Stimulated activated CD4-positive, alpha-beta T cell treated with anti-CD3 and anti-CD28 coated beads, Interleukin-1b, Interleukin-23, amount 100 ng/mL, for 1 hour (primary cell): ENCODE measurements around the gene ATP5PD.
"Not testable (repeated sequence)": the region's sequence is repeated elsewhere in the genome, so short reads cannot be mapped to it uniquely, and the experiment has no call there.

ENCODE experiments used
- DNase-seq, 2 donors: peaks; one replicate each; pipeline ENCODE4 v3.0.0-alpha.2; 2020; ENCODE audit warnings: low read depth in 2 of 2

Gene ATP5PD

DNA sequence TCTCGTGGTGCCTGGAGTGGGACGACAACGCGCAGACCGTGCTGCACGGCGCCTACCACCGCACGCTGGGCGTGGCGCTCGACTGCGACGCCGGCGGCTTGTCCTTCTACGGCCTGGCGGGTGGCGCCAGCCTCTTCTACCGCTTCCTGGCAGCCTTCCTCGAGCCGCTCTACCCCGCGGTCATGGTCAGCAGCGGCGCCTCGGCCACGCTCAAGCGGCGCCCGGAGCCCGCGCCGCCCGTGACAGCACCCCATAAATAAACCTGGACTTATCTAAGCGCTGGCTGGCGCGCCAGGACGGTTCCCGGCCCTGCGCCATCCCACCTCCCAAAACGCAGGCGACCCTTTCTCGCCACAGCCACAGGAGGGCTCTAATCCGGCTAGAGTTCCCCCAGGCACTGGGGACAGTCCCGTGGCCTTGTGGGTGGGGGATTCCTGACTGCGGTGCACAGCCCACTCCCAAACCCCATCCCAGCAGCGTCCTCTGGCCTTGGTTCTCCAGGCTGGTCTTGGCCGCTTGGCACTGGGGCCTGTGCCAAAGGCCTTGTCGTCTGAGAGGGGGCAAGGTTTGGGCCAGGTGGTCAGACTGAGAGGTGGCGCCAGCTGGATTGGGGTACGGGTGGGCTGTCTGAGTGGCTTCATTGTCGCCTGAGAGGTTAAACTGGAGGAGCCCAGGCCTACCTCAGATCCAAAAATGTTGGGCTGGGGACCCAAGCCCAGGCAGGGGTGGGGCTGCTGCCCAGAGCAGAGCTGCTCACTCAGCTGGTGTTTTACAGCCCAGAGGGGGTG lies 30.9 kb upstream of the ATP5PD start:
- peak in 1 of 2 donors; percentile 14 for DNase-seq

DNA sequence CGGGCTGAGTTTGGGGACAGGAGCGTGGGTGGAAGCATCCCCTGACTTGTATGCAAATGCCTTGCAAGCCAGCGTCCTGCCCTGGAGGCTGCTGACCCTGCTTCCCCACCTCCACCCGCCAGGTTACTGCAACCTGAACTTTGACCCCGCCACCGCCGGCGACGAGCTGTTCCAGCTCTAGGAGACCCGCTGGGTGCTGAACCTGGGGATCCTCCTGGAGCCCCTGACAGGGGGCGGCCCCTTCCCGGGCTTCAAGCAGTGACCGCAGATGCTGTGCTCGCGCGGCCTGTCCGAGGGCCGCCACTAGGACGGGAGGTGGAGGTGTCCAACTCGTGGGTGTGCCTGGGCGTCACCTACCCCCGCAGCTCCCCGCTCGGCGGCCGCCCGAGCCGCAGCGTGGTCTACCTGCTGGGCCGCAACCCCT lies 30.3 kb upstream of the ATP5PD start:
- DNase-seq = no peak

DNA sequence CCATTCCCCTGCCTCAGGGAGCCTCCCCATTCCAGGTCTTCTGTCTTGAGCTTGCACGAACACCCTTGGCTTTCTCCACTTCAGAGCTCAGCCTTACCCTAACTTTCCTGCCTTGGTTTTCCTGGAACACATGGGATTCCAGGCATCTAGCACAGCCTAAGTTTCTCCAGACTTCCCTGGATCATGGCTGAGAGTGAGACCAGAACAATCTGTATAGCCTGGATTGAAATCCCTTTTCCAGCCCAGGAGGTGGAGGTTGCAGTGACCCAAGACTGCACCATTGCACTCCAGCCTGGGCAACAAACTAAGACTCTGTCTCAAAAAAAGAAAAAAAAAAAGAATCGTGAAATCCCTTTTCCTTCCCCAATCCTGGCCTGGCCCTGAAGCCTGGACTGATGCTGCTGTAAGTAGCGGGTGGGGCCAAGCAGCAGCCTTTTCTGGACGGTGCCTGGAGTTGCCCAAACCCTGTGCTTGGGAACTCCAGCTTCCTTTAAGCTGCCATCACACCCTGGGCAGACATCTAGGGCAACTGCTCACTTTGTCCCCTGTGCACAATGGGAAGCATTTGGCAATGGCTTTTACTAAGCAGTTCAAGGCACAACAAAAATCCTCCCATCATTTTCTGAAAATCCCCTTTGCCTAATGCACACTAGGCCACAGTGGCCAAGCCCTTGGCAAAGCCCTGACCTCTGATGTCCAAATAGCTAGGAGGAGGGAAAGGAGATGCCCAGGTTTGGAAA lies 29.0 kb upstream of the ATP5PD start:
- no peak for DNase-seq

DNA sequence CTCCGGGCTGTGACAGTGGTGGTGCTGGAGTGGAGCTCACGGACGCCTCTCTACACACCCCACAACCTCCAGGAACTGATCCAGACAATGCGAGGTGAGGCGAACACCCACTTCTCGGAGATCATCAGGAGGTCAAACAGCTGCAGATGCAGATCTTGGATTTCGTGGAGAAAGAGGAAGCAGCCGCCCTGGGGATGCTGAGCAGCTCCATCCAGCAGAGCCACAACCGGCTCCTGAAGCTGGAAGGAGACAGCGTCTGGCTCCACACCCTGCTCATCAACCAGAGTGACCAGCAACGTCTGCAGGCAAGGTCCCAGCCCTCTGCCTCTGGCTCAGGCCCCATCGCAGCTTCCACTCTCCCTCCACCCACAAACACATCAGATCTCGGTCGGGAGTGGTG lies 27.8 kb upstream of the ATP5PD start:
- no peak for DNase-seq

DNA sequence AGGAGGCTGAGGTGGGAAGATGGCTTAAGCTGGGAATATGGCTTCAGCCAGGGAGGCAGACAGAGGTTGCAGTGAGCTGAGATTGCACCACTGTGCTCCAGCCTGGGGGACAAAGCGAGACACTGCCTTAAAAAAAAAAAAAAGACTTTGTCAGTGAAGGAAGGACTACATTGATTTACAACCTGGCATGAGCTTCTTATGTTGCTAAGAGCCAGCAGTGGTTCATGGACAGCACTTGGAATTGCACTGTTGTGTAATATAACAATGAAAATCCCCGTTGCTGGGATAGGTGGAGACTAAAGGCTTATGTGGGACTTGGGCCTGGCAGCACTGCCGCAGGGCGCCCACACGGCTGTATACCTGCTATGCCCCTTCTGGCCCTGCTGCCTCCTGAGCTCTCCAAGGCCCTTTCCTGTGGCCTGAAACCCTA lies 26.9 kb upstream of the ATP5PD start:
- DNase-seq = no peak

DNA sequence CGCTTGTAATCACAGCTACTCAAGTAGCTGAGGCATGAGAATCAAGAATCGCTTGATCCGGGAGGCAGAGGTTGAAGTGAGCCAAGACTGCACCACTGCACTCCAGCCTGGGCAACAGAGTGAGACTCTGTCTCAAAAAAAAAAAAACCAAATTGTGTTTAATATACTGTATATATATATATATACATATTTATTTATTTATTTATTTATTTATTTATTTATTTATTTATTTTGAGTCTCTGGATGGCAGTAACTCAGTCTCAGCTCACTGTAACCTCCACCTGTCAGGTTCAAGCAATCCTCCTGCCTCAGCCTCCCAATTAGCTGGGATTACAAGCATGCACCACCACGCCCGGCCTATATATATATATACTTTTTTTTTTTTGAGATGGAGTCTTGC lies 26.1 kb upstream of the ATP5PD start:
- DNase-seq = not testable (repeated sequence)

DNA sequence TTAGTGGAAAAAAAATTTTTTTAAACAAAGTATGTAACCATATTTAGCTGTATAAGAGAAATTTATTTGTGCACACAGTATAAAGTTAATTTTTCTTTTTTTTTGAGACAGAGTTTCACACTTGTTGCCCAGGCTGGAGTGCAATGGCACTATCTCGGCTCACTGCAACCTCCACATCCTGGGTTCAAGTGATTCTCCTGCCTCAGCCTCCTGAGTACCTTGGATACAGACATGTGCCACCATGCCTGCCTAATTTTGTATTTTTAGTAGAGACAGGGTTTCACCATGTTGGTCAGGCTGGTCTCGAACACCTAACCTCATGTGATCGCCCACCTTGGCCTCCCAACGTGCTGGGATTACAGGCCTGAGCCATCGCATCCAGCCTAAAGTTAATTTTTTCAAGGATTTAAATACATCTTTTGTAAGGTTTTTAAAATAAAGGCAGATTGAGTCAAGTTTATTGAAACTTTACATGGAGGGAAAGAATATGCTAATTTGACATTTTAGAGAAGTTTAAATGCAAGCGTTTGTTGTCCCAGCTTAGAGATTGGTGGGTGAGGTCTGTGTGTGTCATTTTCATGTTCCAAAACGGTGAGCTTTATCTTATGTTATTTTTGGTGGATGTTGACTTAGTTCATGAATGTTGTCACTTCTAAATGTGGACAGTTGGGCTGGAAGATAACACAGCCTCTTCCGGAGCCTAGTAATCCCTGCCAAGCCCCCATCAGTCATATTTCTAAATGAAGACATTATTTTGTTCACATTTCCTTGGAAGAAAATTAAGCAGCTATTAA lies 24.9 kb upstream of the ATP5PD start:
- not testable (repeated sequence) for DNase-seq

DNA sequence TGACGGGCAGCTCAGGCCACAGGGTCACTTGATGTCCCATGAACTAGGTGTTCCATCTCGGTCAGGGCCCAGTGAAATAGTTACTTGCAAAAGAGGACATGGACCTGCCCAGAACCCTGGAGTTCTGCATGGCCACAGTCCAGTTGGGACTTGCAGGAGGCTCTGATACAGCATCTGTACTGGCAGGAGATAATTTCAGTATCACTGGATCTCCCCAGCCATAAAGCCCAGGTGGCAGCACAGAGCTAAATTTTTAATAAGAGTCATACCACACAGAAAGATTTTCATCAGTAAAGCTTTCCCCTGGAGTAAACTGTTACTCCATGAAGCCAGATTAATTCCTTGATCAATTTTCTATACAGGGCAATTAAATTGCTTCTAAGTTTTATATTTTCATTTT lies 23.0 kb upstream of the ATP5PD start:
- no peak for DNase-seq

DNA sequence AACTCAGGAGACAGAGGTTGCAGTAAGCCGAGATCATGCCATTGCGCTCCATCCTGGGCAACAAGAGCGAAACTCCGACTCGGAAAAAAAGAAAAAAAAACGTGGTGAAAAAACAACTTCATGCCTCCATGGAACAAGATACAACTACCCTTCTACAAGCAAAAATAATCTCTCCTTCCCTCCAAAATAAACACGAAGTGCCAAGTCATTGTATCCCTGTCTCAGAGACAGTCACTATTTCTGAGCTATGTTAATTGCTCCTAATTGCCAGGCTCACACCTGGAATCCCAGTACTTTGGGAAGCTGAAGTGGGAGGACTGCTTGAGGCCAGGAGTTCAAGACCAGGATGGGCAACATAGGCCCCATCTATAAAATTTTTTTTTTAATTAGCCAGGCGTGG lies 22.0 kb upstream of the ATP5PD start:
- DNase-seq = no peak

DNA sequence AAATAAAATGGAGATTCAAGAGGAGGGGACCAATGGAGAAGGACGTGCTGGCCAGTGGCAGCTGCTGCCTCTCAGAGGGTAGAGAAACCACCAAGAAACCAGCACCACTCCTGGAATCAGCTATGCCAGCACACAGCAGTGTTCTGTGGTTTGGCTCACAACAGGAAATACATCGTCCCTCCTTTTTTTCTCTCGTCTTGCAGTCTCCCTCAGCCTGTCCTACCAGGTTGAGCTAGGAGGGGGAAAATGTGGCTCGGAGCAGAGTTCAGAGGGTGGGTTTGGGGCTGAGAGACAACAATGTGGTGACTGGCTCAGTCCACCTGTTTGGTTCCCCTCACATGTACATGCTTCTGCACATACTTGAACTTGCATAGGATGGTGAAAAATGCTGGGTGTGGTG lies 21.1 kb upstream of the ATP5PD start:
- no peak for DNase-seq

DNA sequence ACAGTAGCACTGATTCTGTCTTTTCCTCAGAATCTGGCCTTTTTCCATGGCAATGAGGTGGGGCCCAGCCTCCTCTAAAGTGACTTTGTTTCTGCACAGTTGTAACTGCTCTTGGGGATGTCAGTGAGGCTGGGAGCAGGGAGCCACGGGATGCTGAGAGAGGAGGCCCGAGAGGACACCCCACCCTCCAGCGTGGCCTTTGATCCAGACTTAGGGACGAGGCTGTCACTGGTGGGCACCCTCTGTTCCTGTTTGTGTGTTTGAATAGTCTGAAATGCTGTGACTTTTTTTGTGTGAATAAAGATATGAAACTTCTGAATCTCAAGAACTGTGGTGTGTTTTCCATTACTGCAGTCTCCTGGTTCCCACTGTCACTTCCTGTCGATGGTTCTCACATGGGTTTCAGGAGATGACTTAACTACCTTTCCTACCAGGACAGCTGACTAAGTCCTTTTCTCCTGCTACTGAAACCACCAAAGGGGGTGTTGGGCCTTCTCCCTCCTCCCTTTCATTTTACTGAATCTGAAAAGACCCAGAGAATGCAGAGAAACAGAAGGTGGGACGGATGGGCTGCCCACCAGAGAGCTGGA lies 18.9 kb upstream of the ATP5PD start:
- DNase-seq = no peak

DNA sequence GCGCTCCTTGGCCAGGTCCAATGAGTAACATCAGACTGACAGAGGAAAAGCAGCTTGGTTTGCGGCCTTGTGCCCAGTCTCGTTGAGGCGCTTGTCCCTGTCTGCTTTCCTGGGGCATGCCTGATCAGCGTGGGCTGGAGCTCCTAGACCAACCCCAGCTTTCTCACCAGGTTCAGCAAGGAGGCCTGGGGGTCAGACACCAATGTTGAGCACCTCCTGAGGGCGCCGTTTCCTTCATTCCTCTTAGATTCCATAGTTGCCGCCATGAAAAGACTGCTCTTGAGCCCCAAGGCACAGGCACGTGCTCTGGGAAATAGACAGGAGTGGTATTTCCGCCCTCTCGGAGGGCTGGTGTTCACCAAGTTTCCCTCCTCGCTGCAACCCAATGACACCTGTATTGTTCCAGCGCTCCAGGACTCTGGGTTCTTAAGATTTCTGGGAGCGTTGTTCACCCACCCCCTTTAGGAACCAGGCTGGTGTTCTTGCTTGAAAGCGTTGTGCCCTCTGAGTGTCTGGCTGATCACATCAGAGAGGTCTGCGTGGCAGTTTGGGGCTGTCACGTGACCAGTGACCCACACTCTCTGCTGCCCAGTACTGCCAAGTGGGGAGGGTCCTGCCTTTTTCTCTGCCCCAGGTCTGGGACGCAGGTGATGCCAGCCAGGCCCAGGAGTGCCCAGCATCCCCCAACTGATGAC lies 18.2 kb upstream of the ATP5PD start:
- DNase-seq = no peak

DNA sequence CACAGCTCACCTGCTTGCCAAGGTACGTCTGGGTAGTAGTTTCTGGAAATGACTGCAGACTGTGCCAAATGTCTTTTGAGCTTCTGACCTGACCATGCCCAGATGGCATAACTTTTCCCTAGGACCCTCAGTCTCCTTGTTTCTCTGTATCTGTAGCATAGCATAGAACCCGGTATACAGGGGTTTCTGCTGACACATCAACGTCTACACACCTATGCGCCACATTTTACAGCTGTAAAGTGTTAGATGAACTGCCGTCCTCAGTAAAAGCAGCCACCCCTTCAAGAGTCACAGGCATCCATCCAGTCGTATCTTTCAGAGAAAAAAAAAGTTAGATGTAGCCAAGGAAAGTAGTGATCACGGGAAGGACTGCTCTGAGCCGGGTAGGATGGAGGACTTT lies 17.7 kb upstream of the ATP5PD start:
- DNase-seq = no peak

DNA sequence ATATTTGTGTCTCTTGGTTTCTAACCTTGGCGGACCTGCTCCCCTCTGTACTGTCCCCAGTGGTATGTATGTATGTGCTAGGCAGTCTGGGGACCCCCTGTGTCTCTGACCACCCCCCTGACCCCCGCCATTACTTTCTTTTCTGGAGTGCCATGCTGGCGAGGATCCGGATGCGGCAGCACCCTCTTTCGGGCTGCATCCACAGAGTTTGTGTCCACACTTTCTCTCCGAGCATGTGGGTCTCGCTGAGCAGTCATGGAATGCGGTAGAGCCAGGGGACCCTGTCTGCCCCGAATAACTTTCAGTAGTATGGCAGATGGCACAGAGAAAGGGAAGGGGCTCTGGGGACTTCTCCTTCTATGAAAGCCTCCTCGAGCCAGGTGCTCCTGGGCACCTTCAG lies 17.3 kb upstream of the ATP5PD start:
- no peak for DNase-seq

DNA sequence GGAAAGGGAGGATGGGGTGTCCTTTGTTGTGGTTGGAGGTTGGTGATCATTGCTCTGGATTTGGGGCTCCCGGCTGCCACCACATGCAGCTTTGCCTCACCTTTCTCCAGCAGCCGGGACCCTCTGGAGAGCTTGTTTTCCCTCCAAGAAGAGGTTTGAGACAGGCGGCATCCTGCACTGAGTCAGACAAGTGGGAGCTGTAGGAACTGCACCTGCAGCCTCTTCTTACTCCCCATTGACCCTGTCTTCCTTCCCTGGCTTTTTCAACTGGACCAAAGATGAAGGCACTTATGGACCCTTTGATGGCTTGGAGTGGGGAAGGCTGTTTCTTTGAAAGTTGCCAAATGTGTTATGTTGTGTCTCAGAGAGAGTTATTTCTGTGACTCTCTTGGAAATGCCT lies 16.9 kb upstream of the ATP5PD start:
- no peak for DNase-seq

DNA sequence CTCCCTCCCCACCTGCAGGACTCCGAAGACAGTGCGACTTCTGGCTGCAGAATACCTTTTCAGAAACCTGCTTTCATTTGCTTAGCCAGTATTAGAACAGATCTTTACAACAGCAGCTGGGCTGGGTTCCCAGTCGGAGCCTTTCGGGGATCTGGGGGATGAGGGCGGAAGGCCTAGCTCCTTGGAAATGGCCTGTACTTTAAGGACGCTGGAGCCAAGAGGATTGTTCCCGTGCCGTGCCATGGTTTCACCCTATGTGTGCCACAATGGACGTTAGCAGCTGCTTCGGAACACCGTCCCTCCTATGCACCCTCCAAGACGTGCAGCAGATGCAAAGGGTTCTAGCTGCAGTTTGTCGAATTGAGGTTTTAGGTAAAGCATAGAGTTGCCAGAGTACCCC lies 16.4 kb upstream of the ATP5PD start:
- DNase-seq = no peak

DNA sequence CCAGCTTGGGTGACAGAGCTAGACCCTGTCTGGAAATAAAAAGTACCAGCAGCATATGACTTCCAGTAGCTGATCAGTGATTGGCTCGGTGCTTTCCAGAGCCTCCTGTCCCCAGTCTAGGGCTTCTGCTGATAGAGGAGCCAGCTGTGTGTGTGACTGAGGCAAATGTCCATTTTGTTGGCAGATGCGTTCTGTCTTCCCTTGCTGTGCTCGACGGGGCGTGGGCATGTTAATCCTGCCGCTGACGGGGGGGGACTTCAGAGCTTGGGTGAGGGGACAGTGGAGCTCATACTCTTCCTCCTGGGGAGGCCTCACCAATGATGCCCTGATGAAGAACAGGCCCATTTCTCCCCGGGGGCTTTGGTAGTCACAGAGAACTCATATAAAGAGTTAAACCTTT lies 14.8 kb upstream of the ATP5PD start:
- DNase-seq = no peak

DNA sequence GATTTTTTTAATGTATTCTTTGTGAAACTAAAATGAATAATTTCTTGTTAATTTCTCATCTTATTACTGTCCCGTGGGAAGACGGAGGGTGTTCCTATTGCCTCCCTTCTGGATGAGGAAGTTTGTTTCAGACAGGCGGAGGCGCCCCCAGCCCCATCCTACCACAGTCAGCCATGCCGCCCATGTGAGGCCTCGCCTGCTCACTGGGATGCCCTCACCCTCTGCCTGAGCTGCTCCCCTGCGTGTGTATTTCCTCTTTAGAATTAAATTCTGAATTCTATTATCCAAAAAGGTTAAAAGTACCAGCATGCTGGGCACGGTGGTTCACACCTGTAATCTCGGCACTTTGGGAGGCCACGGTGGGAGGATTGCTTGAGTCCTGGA lies 14.3 kb upstream of the ATP5PD start:
- no peak for DNase-seq

DNA sequence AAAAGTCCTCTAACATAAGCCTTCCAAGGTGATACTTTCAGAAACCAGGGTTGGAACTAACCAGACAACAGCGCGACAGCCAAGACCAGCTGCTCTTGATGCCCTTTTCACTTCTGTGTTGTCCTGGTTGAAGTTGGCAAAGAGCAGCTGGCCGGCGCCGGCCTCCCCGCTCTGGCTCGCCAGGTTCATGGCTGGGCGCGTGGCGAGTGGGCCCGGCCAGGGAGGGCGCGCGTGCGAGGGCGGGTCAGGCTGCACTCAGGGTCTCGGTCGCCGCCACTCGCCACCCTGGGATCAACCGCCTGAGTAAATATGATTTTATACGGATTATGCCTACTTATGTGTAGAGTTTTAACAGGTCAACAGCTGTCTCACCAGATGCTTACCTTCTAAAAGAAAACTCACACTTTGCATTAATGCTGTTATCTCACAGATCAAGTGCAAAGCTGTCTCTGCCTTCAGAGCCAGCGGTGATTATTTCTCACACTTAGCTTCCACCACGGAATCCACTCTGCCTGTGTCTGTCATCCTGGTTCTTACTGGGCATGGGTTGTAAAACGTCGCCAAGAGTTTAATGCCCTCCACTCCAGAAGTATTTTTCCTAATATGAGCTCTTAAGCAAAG lies 13.8 kb upstream of the ATP5PD start:
- no peak for DNase-seq

DNA sequence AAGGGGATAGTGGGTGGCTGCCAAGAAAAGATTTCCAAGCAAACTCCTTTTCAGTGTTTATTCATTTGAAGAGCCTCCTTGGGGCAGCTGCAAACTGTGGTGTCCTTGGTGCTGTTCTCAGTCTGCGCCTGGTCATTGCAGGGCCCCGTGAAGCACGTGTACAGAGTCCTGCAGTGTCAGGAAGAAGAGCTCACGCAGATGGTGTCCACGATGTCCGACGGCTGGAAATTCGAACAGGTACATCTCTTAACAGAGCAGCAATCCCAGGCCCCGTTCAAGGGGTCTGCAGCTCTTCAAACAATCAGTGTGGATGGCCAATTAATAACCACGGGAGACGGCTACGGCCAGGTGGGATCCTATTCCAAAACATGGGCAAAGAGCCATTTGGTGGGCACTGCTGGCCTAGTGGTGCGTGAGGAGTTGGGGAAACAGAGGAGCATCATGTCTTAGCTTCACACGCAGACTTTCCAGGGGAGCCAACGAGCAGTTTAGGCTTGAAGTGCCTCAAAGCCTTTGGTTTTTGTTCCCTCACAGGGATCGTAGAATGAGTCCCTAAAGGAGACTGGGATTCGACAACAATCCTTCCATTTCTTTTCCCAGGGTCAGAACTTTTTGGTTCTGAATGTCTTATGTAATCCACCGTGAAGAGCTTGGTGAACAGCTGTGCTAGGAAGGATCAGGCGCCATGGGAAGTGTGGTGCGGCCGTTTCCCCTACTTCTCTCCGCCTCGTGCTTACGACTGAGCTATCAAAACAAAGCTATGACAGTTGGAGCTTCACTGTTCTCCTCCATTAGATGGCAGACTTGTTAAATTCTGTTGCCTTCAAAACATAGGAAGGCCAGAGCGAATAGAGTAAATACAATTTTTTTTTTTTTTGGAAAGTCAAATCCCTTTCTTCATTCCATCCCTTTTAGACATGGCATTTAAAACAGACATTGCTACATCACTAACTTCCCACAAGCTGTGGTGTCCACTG lies 12.9 kb upstream of the ATP5PD start:
- no peak for DNase-seq
